Astrocyte of the spinal cord (primary cell): ENCODE results near the gene TCF3.

Source experiments
- DNase-seq: peaks from one replicate; pipeline ENCODE4 v3.0.0; 2011; ENCODE audit warnings: low read depth, low spot score
- H3K4me3 ChIP-seq: 2 replicates; pipeline ENCODE4 v1.5.1; 2011; ENCODE audit warnings: low read depth, mild to moderate bottlenecking, low read length, moderate library complexity
- in situ Hi-C: cut with HindIII; loops from 2 replicates; pipeline ENCODE4 v1.10.0; 2017; ENCODE audit warnings: low sequenced_read_pairs
- TF ChIP-seq, protein P1 (sequence below): IDR thresholded peaks from 2 replicates; pipeline ENCODE4 v1.5.1; 2012; ENCODE audit warnings: low read depth, mild to moderate bottlenecking, low read length, inconsistent platforms

TCF3 gene

DNA sequence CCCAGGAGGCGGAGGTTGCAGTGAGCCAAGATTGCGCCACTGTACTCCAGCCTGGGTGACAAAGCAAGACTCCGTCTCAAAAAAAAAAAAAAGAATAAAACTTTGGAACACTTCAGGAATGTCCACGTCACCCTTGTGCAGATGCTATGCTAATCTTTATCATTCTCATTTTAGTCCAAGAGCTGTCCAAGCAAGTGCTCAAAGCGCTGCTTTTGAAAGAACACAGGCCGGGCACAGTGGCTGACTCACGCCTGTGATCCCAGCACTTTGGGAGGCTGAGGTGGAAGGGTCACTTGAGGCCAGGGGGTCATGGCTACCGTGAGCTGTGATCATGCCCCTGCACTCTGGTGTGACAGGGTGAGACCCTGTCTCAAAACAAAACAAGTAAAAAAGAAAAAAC is 36.0 kb downstream of the TCF3 start:
- H3K4me3 ChIP-seq = no peak overlapping the region
- no peak for DNase-seq
- TF ChIP-seq, protein P1, sequence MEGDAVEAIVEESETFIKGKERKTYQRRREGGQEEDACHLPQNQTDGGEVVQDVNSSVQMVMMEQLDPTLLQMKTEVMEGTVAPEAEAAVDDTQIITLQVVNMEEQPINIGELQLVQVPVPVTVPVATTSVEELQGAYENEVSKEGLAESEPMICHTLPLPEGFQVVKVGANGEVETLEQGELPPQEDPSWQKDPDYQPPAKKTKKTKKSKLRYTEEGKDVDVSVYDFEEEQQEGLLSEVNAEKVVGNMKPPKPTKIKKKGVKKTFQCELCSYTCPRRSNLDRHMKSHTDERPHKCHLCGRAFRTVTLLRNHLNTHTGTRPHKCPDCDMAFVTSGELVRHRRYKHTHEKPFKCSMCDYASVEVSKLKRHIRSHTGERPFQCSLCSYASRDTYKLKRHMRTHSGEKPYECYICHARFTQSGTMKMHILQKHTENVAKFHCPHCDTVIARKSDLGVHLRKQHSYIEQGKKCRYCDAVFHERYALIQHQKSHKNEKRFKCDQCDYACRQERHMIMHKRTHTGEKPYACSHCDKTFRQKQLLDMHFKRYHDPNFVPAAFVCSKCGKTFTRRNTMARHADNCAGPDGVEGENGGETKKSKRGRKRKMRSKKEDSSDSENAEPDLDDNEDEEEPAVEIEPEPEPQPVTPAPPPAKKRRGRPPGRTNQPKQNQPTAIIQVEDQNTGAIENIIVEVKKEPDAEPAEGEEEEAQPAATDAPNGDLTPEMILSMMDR = no peak
- in situ Hi-C loops = no loop called here

DNA sequence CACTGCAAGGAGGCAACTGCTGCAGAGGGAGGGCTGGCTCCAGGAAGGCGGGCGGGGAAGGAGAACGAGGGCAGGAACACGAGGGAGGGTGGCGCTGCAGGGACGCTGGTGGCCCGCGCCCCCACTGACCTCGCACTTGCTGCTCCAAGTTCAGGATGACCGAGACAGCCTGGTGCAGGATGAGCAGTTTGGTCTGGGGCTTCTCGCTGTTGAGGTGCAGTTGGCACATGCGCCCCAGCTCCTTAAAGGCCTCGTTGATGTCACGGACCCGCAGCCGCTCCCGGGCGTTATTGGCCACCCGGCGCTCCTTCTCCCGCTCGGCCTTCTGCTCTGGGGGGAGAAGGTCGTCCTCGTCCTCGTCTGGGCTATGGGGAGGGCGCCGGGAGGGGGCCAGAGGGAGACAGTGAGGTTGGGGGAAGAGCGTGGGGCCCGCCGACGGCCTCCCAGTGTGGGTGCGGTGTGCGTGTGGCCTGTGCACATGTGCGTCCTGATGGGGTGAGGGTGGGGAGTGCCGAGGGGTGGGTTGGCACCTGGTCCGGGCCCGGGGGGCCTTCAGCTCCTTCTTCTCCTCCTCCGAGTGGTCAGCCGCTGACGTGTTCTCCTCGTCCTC is 37.2 kb downstream of the TCF3 start:
- TF ChIP-seq, protein P1 = no peak
- no peak overlapping the region for H3K4me3 ChIP-seq
- no peak for DNase-seq
- in situ Hi-C loops = no loop called here

DNA sequence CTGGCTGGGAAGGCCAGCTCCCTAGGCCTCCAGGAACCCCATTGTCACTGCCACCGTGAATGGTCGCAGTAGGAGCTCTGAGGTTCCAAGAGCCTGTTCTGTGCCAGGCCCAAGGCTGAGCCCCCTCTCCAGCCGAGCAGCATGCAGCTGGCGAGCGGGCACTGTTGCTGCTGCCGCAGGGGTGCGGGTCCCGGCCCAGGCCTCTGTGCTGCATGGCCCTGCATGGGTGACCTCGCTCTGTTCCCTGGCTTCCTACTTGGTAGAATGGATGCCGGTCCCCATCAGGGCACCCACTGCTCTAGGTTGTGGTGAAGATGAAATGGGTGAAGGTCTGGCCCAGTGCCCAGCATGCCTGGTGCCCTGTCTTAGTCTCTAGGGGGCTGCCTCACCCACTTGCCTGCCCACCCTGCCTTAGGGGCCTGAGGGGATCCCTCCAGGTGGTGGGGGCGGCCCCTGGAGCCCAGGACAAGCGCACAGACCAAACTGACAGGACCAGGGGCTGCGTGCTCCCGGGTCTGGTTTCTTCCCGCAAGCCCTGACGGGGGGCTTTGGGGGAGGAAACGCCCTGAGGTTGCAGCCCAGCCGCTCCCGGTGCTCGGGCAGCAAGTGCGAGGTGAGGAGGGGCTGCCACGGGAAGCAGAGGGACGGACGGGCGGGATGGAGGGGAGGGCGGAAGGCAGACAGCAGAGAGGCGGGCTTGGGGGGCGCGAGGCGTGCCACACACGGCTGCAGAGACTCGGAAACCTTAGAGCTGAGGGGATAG is 38.4 kb downstream of the TCF3 start:
- DNase-seq = no peak
- in situ Hi-C loops = no loop called here
- TF ChIP-seq, protein P1 = no peak
- H3K4me3 ChIP-seq = no peak overlapping the region

DNA sequence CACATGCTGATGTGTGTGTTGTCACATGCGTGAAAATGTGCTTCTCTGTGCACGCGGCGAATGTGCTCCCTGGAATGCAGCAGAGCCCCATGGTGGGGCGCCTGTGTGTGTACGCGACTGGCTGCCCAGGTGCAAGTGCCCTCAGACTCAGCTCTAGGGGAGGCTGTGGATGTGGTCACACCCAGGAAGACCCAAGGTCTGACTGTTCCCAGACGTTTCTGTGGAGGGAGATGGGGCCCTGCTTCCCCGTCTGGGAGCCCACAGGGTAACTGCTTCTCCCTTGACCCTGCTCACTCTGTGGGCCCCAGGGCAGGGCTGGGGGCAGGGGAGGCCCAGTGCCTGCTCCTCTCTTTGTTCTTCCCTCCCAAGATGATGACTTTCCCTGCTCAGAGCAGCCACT is 39.3 kb downstream of the TCF3 start:
- in situ Hi-C loops = no loop called here
- H3K4me3 ChIP-seq = no peak overlapping the region
- DNase-seq = no peak
- TF ChIP-seq, protein P1 = no peak

DNA sequence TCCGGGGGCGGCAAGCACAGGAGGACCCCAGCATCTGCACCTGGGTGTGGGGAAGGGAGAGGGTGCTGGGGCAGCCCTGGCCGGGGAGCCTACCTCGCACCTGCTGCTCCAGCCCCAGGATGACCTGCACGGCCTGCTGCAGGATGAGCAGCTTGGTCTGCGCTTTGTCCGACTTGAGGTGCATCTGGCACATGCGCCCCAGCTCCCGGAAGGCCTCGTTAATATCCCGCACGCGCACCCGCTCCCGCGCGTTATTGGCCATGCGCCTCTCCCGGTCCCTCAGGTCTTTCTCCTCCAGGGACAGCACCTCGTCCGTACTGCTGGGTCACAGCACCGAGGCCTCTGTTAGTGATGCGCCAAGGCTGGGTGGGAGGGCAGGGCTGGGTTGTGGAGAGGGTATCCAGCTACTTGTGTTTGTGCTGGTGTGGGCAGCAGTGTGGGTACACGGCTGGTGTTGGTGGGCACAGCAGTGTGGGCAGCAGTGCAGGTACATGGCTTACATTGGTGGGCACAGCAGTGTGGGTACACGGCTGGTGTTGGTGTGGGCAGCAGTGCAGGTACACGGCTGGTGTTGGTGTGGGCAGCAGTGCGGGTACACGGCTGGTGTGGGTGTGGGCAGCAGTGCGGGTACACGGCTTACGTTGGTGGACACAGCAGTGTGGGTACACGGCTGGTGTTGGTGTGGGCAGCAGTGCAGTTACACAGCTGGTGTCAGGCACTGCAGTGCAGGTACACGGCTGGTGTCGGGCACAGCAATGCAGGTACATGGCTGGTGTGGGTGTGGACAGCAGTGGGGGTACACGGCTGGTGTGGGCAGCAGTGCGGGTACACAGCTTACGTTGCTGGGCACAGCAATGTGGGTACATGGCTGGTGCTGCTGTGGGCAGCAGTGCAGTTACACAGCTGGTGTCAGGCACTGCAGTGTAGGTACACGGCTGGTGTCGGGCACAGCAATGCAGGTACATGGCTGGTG is 40.0 kb downstream of the TCF3 start:
- TF ChIP-seq, protein P1 = no peak
- DNase-seq = no peak
- H3K4me3 ChIP-seq = no peak overlapping the region
- in situ Hi-C loops = no loop called here

DNA sequence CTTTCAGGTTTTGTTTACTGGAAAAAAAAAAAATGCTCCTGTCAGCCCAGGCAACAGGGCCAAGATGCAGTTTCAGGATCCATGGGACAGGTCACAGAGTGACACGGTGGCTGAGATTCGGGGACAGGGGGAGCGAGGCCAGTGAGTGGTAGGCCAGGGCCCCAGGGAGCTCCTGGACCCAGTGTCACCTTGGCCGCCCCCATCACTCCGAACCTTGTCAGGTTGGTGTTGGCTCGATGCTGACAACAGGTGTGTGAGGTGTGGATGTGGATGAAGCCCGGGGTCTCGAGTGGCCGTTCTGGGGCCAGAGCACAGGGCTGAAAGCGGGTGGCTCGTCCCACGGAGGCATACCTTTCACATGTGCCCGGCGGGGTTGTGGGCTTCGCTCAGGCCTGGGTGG is 41.1 kb downstream of the TCF3 start:
- DNase-seq = no peak
- in situ Hi-C loops = no loop called here
- TF ChIP-seq, protein P1 = no peak
- H3K4me3 ChIP-seq = no peak overlapping the region
